IMR-90 (cell line): ENCODE results near the gene SEC16A. TPM values are rescaled to one million over a fixed set of nuclear protein-coding genes. Genes with fewer than 3 reads are reported as not detected.

Experiments
- ATAC-seq: fragments of 200-7000 bp; cut with Tn5 transposase; 2 replicates; pipeline ENCODE4 v1.9.1; 2020; ENCODE audit warnings: low read depth, mild to moderate bottlenecking, moderate library complexity
- BruUV-seq: library from RNA; stranded (reverse); fragments of 400-500 nt; replicated peaks from 2 replicates; lab custom pipeline; 2021; lab: Mats Ljungman, UMichigan
- CTCF ChIA-PET: fragments of 300-600 bp; formaldehyde crosslinking; extraction: SDS; loops from one replicate; lab custom pipeline; 2021; ENCODE audit warnings: antibody characterized with exemption; lab: Yijun Ruan, JAX
- POLR2A ChIA-PET: fragments of 300-600 bp; sonication (Branson Sonifier 250); formaldehyde crosslinking; loops from one replicate; lab custom pipeline; 2022; ENCODE audit warnings: antibody characterized with exemption; ENCODE audit not compliant: unreplicated experiment; lab: Charles Lee
- DNase-seq: peaks from one replicate; pipeline ENCODE4 v3.0.0; 2013
- H2AFZ ChIP-seq: replicated peaks from 2 replicates; pipeline ENCODE3; 2013; ENCODE audit warnings: low read length, mild to moderate bottlenecking; ENCODE audit not compliant: poor library complexity
- H2AK5ac ChIP-seq: 2 replicates; pipeline ENCODE4 v1.6.1; 2013; ENCODE audit warnings: low read depth, low read length, inconsistent platforms
- H2AK9ac ChIP-seq: replicated peaks from 2 replicates; pipeline ENCODE3; 2013; ENCODE audit warnings: mild to moderate bottlenecking, low read depth, low read length, moderate library complexity; ENCODE audit not compliant: poor library complexity
- H2BK120ac ChIP-seq: 2 replicates; pipeline ENCODE4 v1.6.1; 2013; ENCODE audit warnings: low read depth, low read length, inconsistent platforms
- H2BK15ac ChIP-seq: 3 replicates; pipeline ENCODE4 v1.6.1; 2013; ENCODE audit warnings: low read depth, low read length, inconsistent platforms
- H2BK20ac ChIP-seq: 2 replicates; pipeline ENCODE4 v1.6.1; 2013; ENCODE audit warnings: low read depth, mild to moderate bottlenecking, inconsistent platforms, low read length, moderate library complexity
- H2BK5ac ChIP-seq: 2 replicates; pipeline ENCODE4 v1.6.1; 2013; ENCODE audit warnings: mild to moderate bottlenecking, low read depth, low read length, inconsistent platforms; ENCODE audit not compliant: poor library complexity, severe bottlenecking
- H3K14ac ChIP-seq: replicated peaks from 2 replicates; pipeline ENCODE4 v1.6.1; 2013; ENCODE audit warnings: low read depth, low read length, inconsistent platforms
- H3K18ac ChIP-seq: 2 replicates; pipeline ENCODE4 v1.6.1; 2013; ENCODE audit warnings: low read depth, low read length, control low read depth
- H3K23ac ChIP-seq: 2 replicates; pipeline ENCODE4 v1.6.1; 2013; ENCODE audit warnings: low read depth, low read length, inconsistent platforms
- H3K27ac ChIP-seq: 2 replicates; pipeline ENCODE4 v1.5.1; 2013; ENCODE audit warnings: mild to moderate bottlenecking, control low read depth, low read length; ENCODE audit not compliant: insufficient read depth
- H3K27me3 ChIP-seq: 2 replicates; pipeline ENCODE4 v1.6.1; 2013; ENCODE audit warnings: low read length; ENCODE audit not compliant: control insufficient read depth, insufficient read depth
- H3K36me3 ChIP-seq: 2 replicates; pipeline ENCODE4 v1.6.1; 2013; ENCODE audit warnings: low read length, mixed read lengths; ENCODE audit not compliant: control insufficient read depth, insufficient read depth
- H3K4ac ChIP-seq: 2 replicates; pipeline ENCODE4 v1.6.1; 2013; ENCODE audit warnings: low read depth, low read length, inconsistent platforms
- H3K4me1 ChIP-seq: 2 replicates; pipeline ENCODE4 v1.6.1; 2013; ENCODE audit warnings: low read length, mixed read lengths; ENCODE audit not compliant: control insufficient read depth, insufficient read depth
- H3K4me2 ChIP-seq: 2 replicates; pipeline ENCODE4 v1.6.1; 2013; ENCODE audit warnings: low read depth, mild to moderate bottlenecking, control low read depth, low read length, moderate library complexity
- H3K4me3 ChIP-seq: 2 replicates; pipeline ENCODE4 v1.5.1; 2013; ENCODE audit warnings: low read depth, mild to moderate bottlenecking, control low read depth, low read length, moderate library complexity; ENCODE audit not compliant: insufficient read depth
- H3K56ac ChIP-seq: 2 replicates; pipeline ENCODE4 v1.6.1; 2013; ENCODE audit warnings: low read length, inconsistent platforms; ENCODE audit not compliant: insufficient read depth; ENCODE audit errors: extremely low read depth
- H3K79me1 ChIP-seq, 2 experiments: 2 replicates each; pipeline ENCODE4 v1.6.1; 2013; ENCODE audit warnings: low read length in 2 of 2, inconsistent platforms in 1 of 2, low read depth in 1 of 2
- H3K9ac ChIP-seq: 2 replicates; pipeline ENCODE4 v1.6.1; 2013; ENCODE audit warnings: low read depth, low read length, control low read depth
- H3K9me1 ChIP-seq: 2 replicates; pipeline ENCODE4 v1.6.1; 2013; ENCODE audit warnings: low read length, inconsistent platforms; ENCODE audit not compliant: insufficient read depth
- H3K9me3 ChIP-seq: 2 replicates; pipeline ENCODE4 v1.6.1; 2013; ENCODE audit warnings: low read length; ENCODE audit not compliant: control insufficient read depth, insufficient read depth
- H4K20me1 ChIP-seq: 2 replicates; pipeline ENCODE4 v1.6.1; 2013; ENCODE audit warnings: low read length, inconsistent platforms; ENCODE audit not compliant: insufficient read depth
- H4K5ac ChIP-seq: 2 replicates; pipeline ENCODE4 v1.6.1; 2013; ENCODE audit warnings: mild to moderate bottlenecking, low read depth, low read length, control low read depth
- H4K8ac ChIP-seq, 2 experiments: 2 replicates each; pipeline ENCODE4 v1.6.1; 2013; ENCODE audit warnings: low read depth in 2 of 2, low read length in 2 of 2, control low read depth in 1 of 2, inconsistent platforms in 1 of 2
- H4K91ac ChIP-seq: 2 replicates; pipeline ENCODE4 v1.6.1; 2013; ENCODE audit warnings: low read depth, low read length, inconsistent platforms; ENCODE audit not compliant: insufficient read depth
- BHLHE40 ChIP-seq: fragments of 150-350 bp; IDR thresholded peaks from 2 replicates; pipeline ENCODE4 v1.6.1; 2016; ENCODE audit warnings: mild to moderate bottlenecking, low read depth, low read length
- CEBPB ChIP-seq: IDR thresholded peaks from 2 replicates; pipeline ENCODE4 v1.6.1; 2012; ENCODE audit warnings: low read depth, low read length, improper control_type of control experiment
- CHD1 ChIP-seq: IDR thresholded peaks from 2 replicates; pipeline ENCODE4 v1.6.1; 2012; ENCODE audit warnings: low read depth, low read length, improper control_type of control experiment
- CTCF ChIP-seq: conservative IDR thresholded peaks from 2 replicates; pipeline ENCODE4 v1.5.1; 2012; ENCODE audit warnings: mild to moderate bottlenecking, low read depth, low read length, improper control_type of control experiment
- ELK1 ChIP-seq: fragments of 150-350 bp; IDR thresholded peaks from 2 replicates; pipeline ENCODE4 v1.6.1; 2016; ENCODE audit warnings: low read depth, mild to moderate bottlenecking, low read length, moderate library complexity, borderline replicate concordance
- FOS ChIP-seq: fragments of 150-350 bp; IDR thresholded peaks from 2 replicates; pipeline ENCODE4 v1.6.1; 2016; ENCODE audit warnings: low read depth, low read length
- MAFK ChIP-seq: IDR thresholded peaks from 2 replicates; pipeline ENCODE4 v1.6.1; 2012; ENCODE audit warnings: low read depth, low read length, improper control_type of control experiment
- MAZ ChIP-seq: IDR thresholded peaks from 2 replicates; pipeline ENCODE4 v1.6.1; 2012; ENCODE audit warnings: low read depth, mild to moderate bottlenecking, low read length, improper control_type of control experiment, moderate library complexity, borderline replicate concordance
- MXI1 ChIP-seq: IDR thresholded peaks from 2 replicates; pipeline ENCODE4 v1.6.1; 2012; ENCODE audit warnings: low read depth, mild to moderate bottlenecking, low read length, moderate library complexity, borderline replicate concordance
- POLR2A ChIP-seq: IDR thresholded peaks from 2 replicates; pipeline ENCODE4 v1.6.1; 2012; ENCODE audit warnings: mild to moderate bottlenecking, low read depth, low read length
- RCOR1 ChIP-seq: IDR thresholded peaks from 2 replicates; pipeline ENCODE4 v1.6.1; 2012; ENCODE audit warnings: mild to moderate bottlenecking, low read length, improper control_type of control experiment; ENCODE audit not compliant: insufficient replicate concordance
- RFX5 ChIP-seq: IDR thresholded peaks from 2 replicates; pipeline ENCODE4 v1.8.0; 2012; ENCODE audit warnings: low read depth, mild to moderate bottlenecking, low read length, moderate library complexity
- USF2 ChIP-seq: fragments of 150-350 bp; IDR thresholded peaks from 2 replicates; pipeline ENCODE4 v1.6.1; 2017; ENCODE audit warnings: mild to moderate bottlenecking, antibody characterized with exemption, low read length, low read depth
- WGBS, 2 experiments: methylation state at CpG; one replicate each; pipeline versions ENCODE4 v1.1.5 to v1.1.7; 2013; ENCODE audit warnings: missing lambda C conversion rate in 2 of 2; ENCODE audit not compliant: insufficient read length in 1 of 2; ENCODE audit errors: extremely low coverage in 2 of 2; 5-methylcytosine and 5-hydroxymethylcytosine counted together
- dilution Hi-C: fragments of 300-500 bp; cut with HindIII; formaldehyde crosslinking; loops from one replicate; pipeline ENCODE4 v1.14.3; 2018; ENCODE audit warnings: low sequenced_read_pairs; ENCODE audit not compliant: unreplicated experiment
- in situ Hi-C: fragments of 300-500 bp; cut with MboI; formaldehyde crosslinking; loops from 3 replicates; pipeline ENCODE4 v1.14.3; 2019; ENCODE audit warnings: low sequenced_read_pairs, inconsistent platforms, mixed read lengths
- intact Hi-C: fragments of 100-400 bp; cut with micrococcal nuclease; formaldehyde crosslinking; loops from 2 replicates; pipeline ENCODE4 v1.10.0; 2022
- polyA plus RNA-seq, 3 experiments: library from polyadenylated mRNA; depleted of rRNA; stranded (reverse); fragments of >200 nt; gene quantifications; 2 replicates each; pipeline ENCODE4 v1.2.3, GENCODE V29; 2012; ENCODE audit warnings: low replicate concordance in 1 of 3
- total RNA-seq: library from RNA; depleted of rRNA; stranded (reverse); fragments of >200 nt; gene quantifications from 2 replicates; pipeline ENCODE4 v1.2.3, GENCODE V29; 2012

SEC16A gene
- total and polyA plus RNA-seq, 2 of the 4 experiments (the other 2 are of a cell fraction): 12.2 to 48.1 TPM

GRCh38 chr9:136422876-136423275, 60.0 kb downstream of the SEC16A start:
- no peak overlapping the region for H2AK5ac ChIP-seq
- intact Hi-C loops (no loop called here), dilution Hi-C loops (no loop called here), in situ Hi-C loops (no loop called here)
- H3K27me3 ChIP-seq: no peaks in the 10 kb centered on the region
- H3K9me3 ChIP-seq: no peaks in the 10 kb centered on the region
- no peak overlapping the region for H3K27ac ChIP-seq
- H3K23ac ChIP-seq: no peak overlapping the region
- H3K36me3 ChIP-seq: peaks cover 61% of the 10 kb centered on the region
- no peaks in the 10 kb centered on the region for H3K9me1 ChIP-seq
- H3K14ac ChIP-seq: no peak overlapping the region
- H3K4me3 ChIP-seq: no peak overlapping the region
- no peak overlapping the region for H4K8ac ChIP-seq
- no peak overlapping the region for H3K4me2 ChIP-seq
- H2BK20ac ChIP-seq: no peak overlapping the region
- DNase-seq (no peak), ATAC-seq (no peak)
- no peak overlapping the region for H4K5ac ChIP-seq
- TF ChIP-seq ELK1: no peak
- no peak for TF ChIP-seq BHLHE40
- TF ChIP-seq RCOR1: no peak
- no peak for TF ChIP-seq CHD1
- TF ChIP-seq MAFK: no peak
- TF ChIP-seq RFX5: no peak
- no peak for TF ChIP-seq CEBPB
- no peak for TF ChIP-seq MXI1
- no peak for TF ChIP-seq CTCF
- no peak for TF ChIP-seq FOS
- TF ChIP-seq USF2: no peak
- no peak for TF ChIP-seq MAZ
- no peak for TF ChIP-seq POLR2A
- ChIA-PET POLR2A (no interaction called here), CTCF (no interaction called here)
- no peak overlapping the region for H2BK5ac ChIP-seq
- no peaks in the 10 kb centered on the region for H3K4me1 ChIP-seq
- no peak overlapping the region for H2AK9ac ChIP-seq
- H2BK120ac ChIP-seq: no peak overlapping the region
- H4K91ac ChIP-seq: no peak overlapping the region
- WGBS, 2 experiments: 95% methylated on average over 26 of the region's 26 CpGs; no CpG with 5 or more reads in 1 of the 2 experiments
- H3K56ac ChIP-seq: no peak overlapping the region
- no peak overlapping the region for H3K9ac ChIP-seq
- no peak overlapping the region for H3K18ac ChIP-seq
- H3K79me1 ChIP-seq: peaks cover 0 to 4% of the 10 kb centered on the region in 2 experiments; a peak in 1 of 4 replicates
- H2AFZ ChIP-seq: no peak overlapping the region
- H3K4ac ChIP-seq: no peak overlapping the region
- H2BK15ac ChIP-seq: no peak overlapping the region
- BruUV-seq: no TSS peak
- H4K20me1 ChIP-seq: peaks cover 6% of the 10 kb centered on the region; the same call in 1 of the 2 replicates
